Fibroblast of skin of back (primary cell): ENCODE data around the gene KCTD21.

Experiments
- DNase-seq: peaks from one replicate; pipeline ENCODE4 v3.0.0-alpha.2; 2013

Gene KCTD21

GRCh38 chr11:78138694-78139421 lies 49.6 kb downstream of the KCTD21 start:
- peak; percentile 31 for DNase-seq

GRCh38 chr11:78138291-78138690 lies 50.1 kb downstream of the KCTD21 start:
- peak; percentile 65 for DNase-seq

DNA sequence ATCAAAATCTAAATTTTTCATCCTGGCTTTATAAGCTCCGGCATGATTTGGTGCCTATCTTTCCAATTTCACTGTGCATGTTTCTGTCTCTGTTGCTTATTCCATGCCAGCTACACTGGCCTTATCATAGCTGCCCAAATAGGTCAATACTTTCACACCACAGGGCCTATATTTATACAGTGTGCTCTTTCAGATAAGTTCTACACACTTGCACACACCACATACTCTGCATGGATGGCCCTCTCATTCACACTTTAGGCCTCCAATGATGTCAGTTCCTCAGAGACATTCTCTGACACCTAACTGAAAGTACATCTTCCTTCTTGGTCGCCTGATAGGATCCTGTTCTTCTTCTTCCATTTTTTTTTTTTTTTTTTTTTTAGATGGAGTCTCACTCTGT lies 56.0 kb downstream of the KCTD21 start:
- no peak for DNase-seq

DNA sequence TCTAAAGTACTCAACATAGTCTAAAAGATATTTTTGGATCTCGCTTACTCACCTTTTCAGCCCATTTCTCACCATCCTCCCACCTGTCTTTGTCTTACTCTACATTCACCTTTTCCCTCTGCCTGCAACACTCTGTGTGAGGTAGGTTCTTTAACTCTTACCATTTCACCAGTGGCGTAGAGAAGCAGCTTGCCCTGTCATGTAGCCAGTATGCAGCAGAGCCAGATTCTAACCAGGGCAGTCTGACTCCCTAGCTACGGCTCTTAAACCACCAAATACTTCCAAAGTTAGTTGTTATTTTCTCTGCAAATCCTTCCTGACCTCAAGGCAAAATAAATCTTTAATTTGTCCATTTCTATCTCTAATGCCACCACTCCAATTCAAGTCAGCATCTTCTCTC lies 56.5 kb downstream of the KCTD21 start:
- DNase-seq, result peak; percentile 46

DNA sequence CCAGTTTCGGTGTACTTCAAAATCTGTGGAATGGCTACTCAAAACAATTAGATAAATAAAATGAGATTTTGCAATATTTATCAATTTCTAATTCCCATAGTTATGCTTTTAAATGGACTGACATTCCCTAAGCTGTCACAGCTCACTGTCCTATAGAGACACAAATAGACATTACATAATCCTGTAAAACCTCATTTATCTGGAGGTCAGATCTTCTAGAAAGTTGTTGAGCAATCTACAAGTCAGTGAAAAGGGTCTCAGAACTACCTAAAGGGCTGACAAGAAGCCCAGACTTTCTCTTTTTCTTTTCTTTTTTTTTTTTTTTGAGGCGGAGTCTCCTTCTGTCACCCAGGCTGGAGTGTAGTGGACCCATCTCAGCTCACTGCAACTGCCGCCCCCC lies 61.0 kb downstream of the KCTD21 start:
- no peak for DNase-seq
